ENCODE results near the gene KRTAP10-10.
A peak's percentile ranks its signal among the peaks of the same experiment; 100 is the strongest.
"Not testable (repeated sequence)": the region's sequence is repeated elsewhere in the genome, so short reads cannot be mapped to it uniquely, and the experiment has no call there.

Gene KRTAP10-10

DNA sequence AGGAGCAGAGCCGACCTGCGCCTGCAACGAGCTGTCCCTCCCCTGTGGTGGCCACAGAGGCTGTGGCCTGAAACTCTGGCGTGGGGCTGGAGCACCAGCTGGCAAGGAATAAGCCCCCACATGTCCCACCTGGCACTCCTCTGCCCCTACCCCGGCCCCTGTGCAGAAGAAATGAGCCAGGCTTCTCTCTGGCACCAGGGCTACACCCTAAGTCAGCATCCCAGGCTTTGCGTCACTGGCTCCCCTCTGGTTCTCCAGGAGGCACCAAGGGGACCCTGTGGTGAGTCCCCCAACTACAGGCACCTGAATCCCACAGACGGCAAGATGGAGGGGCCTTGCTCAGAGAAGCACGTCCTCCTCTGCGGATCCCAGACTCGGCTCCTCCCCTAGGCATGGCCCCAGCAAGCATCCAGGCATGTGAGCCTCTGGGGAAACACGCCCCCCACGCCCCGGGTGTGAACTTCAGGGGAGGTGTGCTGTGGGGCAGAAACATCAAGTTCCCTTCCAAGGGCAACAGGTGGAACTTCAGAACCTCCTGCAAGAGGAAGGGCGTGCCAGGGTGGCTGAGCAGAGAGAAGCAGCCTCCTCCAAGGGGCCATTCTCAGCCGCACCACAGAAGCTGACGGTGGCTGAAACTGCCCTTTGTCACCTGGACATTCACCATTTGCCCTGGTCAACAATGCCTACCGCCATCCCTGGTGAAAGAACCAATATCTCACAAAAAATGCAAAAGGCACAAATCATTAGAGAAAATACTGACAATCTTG lies 33.9 kb upstream of the KRTAP10-10 start:
- no peak for DNase-seq

DNA sequence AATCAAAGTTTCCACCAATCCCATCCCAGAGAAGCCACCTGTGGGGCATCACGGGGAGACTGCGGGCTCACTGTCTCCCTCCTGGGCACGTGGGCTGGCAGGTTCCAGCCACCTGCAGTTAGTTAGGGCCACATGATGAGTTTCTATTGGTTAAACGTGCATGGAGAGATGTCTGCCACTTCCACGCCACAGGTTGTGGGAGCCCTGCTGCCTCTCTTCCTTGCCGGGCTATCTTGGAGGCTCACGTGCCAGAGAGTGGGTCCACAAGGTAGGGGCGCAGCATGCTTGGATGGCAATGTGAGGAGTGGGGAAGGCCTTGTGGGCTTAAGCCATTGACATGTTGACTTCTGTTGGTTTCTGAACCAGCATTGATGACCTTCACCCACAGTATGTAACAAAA lies 33.2 kb upstream of the KRTAP10-10 start:
- DNase-seq = no peak

DNA sequence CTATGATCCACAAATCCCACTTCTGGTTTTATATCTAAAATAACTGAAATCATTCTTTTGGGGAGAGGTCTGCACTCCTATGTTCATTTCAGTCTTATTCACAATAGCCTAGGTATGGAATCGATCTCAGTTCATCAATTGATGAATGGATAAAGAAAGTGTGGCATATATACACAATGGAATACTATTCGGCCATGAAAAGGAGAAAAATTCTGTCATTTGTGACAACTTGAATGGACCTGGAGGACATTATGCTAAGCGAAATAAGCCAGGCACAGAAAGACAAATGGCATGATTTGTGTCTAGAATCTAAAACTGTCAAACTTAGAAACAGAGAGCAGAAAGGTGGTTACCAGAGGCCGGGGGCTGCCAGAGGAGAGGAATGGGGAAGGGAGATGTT lies 30.7 kb upstream of the KRTAP10-10 start:
- DNase-seq = no peak

DNA sequence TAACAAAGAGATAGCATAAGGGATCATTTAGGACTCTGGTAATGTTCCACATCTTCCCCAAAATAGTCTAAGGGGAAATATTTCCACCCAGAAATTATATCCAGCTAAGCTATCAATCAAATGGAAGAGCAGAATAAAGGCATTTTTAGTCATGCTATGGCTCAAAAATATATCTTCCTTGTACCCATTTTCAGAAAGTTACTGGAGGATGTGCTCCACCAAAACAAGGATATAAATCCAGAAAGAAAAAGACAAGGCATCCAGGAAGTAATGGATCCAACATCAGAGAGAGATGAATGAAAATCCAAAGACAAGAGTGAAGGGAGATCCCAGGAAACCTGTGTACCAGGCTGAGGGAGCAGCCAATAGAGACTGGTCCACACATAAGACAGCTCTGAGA lies 28.0 kb upstream of the KRTAP10-10 start:
- no peak for DNase-seq

DNA sequence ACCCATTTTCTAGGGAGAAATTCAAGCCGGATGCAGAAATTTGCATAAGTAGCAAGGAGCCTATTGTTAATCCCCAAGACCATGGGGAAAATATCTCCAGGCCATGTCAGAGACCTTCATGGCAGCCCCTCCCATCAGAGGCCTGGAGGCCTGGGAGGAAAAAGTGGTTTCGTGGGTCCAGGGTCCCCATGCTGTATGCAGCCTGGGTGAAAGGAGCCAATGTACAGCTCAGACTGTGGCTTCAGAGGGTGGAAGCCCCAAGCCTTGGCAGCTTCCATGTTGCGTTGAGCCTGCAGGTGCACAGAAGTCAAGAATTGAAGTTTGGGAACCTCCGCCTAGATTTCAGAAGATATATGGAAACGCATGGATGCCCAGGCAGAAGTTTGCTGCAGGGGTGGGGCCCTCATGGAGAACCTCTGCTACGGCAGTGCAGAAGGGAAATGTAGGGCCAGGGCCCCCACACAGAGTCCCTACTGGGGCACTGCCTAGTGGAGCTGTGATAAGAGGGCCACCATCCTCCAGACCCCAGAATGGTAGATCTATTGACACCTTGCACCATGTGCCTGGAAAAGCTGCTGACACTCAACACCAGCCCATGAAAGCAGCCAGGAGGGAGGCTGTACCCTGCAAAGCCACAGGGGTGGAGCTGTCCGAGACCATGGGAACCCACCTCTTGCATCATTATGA lies 26.9 kb upstream of the KRTAP10-10 start:
- DNase-seq = not testable (repeated sequence)

DNA sequence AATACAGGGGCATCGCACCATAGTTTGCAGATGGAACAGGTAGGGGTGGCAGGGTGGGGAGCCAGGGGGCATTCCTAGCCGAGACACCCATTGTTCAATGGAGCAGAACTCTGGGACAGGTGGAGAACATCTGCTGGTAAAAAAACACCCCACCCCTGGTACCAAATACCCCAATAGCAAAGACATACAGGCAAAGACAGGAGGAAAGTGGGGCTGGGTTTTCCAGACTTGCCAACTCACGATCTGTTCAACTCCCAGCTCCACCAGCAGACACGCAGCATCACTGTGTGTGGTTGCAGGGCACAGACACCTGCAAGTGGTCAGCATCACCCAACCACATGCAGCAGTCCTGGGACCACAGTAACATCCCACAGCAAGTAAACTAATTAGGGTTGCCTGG lies 25.6 kb upstream of the KRTAP10-10 start:
- DNase-seq = no peak

DNA sequence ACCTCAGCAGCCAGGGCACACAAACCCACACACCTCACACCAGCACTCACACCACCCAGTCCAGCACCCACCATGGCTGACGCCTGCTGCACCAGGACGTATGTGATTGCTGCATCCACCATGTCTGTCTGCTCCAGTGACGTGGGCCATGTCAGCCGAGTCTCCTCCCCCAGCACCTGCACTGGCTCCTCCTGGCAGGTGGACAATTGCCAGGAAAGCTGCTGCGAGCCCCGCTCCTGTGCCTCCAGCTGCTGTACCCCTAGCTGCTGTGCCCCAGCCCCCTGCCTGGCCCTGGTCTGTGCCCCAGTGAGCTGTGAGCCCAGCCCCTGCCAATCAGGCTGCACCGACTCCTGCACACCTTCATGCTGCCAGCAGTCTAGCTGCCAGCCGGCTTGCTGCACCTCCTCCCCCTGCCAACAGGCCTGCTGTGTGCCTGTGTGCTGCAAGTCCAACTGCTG lies 25.1 kb upstream of the KRTAP10-10 start, which contains the start of gene KRTAP10-8:
KRTAP10-8 (plus strand) TSS at position 51 of the 458 bp plus-strand sequence; CDS start at position 73, 22 bp downstream.
- no peak for DNase-seq

DNA sequence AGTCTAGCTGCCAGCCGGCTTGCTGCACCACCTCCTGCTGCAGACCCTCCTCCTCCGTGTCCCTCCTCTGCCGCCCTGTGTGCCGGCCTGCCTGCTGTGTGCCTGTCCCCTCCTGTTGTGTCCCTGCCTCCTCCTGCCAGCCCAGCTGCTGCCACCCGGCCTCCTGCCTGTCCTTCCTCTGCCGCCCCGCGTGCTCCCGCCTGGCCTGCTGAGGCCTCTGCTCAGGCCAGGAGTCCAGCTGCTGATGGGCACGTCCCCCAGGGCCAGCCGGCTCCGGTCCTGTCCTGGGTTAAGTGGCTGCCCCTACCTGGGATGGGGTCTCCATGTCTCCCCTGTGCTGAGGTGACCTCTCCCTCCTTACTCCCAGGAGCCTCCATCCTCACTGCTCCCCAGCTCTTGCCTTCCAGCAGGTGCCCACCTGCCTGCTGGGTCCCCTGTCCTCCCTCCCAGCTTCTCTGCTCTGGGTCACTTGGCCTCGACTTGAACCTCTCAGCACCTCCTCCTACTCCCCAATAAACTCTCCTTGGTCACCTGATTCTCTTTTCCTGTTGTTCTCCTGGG lies 24.4 kb upstream of the KRTAP10-10 start:
- no peak for DNase-seq

DNA sequence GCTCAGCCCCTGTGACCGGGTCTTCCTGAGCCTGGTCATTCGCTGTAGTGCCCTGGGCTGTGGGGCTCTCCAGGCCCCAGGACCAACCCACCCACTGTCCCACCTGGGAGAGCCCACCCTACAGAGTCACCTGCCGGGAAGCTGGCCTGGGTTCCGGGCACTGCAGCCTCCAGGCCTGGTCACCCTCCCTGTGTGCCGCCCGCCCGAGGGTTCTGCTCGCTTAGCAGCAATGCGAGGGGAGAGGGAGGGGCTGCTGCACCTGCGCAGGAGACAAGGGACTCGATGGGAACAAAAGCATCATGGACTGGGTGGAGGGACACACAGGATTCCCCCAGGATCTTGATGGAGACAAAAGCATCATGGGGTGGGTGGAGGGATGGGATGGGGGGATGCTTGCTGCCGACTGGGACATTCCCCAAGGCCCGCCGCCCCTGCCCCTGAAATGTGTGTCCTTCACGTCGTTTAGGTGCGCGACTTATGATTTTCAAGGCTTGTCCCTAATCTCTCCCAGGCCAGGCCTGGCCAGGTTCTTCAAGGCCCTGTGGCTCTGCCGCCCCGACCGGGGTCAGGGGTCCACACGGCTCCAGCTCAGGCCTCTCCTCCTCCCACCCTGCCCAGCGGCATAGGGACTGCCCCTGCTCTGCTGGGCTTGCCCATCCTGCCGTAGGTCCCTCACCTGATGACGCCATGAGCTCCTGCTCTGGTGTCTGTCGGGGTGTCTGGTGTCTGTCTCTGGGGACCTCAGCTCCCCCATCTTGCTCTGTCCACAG lies 23.6 kb upstream of the KRTAP10-10 start:
- no peak for DNase-seq

DNA sequence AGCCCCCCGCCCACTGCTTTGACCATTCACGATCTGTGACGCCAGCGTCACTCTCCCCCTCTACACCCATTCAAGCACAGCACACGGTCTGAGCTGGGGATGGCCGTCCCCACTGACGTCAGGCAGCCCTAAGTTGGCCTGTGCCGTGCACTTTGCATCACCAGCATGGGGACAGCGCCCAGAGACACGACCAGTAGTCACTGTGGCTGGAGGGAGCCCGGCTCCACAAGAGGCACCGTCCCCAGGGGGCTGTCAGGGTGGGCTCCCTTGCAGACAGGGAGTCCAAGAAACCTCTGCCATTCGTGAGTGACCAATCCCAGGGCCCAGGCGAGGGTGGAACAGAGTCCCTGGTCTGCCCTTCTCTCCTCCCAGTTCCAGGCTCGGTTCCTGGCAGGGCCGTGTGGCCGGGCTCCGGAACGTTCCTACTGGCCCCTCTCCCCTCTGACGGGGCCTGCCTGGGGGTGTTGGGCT lies 23.0 kb upstream of the KRTAP10-10 start:
- no peak for DNase-seq

DNA sequence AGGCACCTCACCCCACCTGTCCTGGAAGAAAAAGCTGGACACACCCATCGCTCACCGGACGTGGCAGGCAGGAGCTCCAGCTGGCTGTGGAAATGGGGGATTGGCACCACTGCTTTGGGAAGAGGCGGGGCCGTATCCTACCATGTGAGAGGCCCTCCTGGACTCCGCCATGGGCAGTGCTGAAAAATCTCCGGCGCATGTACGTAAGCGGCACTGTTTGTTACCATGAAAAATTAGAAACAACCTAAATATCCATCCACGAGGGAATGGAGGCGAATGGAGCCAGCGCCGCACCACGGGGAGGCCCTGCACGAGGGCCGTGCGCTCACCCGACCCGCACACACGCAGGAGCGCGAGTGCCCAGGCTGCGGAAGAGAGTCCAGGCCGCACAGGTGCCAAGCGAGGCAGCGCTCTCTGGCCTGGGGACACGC lies 22.2 kb upstream of the KRTAP10-10 start:
- no peak for DNase-seq

DNA sequence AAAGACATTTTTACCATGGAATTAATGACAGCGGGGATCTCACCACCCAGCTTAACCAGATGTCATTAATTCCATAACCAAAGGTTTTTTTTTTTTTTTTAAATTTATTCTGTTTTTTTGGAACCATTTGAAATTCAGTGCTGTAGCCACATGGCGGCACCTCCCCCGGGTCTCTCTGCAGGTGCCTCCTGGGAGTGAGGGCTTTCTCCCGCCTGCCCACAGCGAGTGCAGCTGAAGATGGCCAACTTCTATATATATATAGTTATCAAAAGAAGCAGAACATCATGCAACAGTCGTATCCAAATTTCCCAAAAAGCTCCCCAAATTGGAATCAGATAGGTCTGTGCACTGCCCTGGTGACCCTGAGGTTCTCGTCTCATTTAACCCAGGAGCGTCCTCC lies 21.7 kb upstream of the KRTAP10-10 start:
- DNase-seq = no peak

DNA sequence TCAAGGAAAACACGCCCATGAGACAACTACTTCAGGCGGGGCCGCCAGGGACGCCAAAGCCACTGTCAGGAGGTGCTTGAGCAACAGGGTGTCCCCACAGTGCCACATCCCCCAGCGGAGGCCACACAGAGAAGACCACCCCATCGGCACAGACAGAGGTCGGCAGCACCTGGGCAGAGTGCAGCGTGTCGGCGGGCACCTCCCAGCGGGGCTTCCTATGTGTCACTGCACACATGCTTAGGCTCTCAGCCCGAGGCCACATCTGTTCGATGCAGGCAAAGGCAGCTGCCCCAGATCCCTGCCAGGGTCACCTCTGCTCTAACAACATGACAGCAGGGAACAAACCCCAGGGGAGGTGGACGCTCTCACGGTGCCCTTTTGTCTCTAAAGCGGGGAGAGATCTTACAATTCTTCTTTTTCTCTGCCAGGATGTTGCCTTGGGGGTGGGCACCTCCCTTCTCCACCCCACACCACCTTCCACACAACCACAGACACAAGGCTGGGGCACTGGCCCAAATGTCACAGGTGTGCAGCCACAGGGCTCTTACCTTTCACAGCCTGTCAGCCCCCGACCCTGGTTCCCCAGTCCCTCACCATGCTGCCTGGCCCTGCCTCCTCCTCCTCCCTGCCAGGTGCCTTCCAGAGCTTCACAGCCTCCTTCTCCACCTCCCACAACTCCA lies 21.1 kb upstream of the KRTAP10-10 start:
- no peak for DNase-seq

DNA sequence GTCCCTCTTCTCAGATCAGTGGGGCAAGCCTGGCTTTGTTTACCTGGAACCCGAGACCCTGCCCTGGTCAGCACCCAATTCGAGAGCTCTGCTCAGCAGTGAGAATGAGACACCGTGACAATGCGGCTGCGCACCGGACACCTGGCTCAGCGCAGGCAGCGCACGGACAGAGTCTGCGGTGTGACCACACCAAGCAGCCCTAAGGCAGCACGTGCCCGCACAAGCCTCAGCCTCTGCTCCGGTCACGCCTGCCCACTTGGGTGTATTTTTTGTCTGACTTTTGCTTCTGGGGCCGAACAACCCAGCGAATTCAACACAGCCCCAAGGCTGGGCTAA lies 20.6 kb upstream of the KRTAP10-10 start:
- DNase-seq = no peak

DNA sequence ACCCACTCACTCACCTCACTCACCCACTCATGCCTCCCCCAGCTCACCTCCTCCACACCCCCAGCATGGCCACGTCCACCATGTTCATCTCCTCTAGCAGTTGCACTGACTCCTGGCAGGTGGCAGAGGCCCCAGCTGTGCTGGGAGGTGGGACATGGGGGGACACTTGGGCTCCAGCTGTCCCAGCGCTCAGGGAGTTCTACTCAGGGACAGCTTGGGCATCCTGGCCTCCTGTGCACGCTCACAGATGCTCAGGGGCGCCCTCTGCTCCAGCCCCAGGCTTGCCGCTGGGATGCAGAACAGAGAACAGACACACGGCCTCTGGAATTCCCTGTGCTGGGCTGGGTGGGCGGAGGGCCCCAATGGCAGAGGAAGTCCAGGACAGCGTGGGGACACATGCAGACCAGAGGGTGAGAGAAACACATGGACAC lies 20.1 kb upstream of the KRTAP10-10 start:
- DNase-seq = no peak

DNA sequence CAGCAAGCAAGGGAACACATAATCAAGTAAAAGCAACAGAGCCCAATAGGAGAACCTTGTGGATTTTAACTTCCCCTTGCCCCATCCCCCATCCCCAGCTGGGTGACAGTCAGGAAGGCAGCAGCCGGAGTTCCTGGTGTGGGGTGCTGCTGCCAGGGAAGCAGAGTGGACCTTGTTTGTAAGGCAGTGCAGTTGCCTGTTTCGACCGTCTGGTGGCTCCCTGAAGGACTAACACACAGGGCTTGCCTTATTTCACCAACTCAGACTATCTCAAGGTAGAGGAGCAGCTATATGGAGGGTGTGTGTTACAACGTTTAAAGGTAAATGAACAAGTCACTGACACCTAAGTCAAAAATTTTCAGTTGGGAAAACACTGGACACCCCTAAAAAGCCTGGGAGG lies 18.7 kb upstream of the KRTAP10-10 start:
- DNase-seq = peak in 1 of 2 donors; percentile 7

DNA sequence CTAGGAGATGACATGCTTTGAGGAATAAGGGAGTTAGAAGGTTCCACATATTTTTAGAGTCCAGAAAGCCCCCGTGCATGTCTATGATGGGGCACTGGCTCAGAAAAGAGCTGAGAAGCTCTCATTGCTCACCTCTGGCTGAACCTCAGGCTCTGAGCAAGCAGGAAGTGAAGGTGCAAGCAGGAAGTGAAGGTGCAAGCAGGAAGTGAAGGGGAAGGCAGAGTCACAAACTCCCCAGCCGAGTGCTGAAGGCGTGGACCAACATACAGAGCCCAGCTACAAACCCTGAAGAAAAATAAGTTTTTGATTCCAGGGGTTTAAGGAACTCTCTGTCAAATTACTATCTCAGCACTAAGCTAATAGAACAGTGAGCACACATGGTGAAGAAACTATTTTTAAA lies 18.2 kb upstream of the KRTAP10-10 start:
- peak; percentile 19 to 31 for DNase-seq

DNA sequence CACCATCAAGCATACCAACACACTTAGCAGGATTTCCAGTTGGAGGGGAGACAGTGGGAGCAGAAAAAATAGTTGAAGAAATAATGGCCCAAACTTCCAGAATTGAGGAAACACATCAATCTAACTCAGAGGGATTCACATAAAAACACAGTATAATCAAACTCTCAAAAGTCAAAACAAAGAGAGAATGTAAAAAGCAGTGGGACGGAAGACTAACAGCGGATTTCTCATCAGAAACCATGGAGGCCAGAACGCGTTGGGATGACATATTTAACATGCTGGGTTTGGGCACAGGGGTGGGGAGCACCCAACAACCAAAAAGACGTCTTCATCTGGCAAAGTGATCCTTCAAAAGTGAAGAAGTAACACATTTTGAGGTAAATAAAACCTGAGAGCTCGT lies 17.3 kb upstream of the KRTAP10-10 start:
- DNase-seq = no peak

DNA sequence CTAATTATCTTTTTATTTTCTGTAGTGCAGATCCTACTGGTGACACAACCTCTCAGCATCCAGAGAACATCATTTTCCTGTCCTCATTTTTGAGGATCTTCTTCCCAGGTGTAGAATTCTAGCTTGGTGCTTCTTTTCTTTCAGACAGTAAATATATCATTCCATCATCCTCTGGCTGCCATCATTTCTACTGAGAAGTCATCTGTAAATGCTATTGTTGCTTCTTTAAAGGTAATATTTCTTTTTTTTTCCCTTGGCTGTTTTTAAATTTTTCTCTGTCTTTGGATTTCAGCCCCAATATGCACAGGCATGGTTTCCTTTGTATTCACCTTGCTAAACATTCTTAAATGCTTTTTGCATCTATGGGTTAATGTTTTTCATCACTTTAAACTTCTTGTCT lies 13.6 kb upstream of the KRTAP10-10 start:
- DNase-seq = no peak

DNA sequence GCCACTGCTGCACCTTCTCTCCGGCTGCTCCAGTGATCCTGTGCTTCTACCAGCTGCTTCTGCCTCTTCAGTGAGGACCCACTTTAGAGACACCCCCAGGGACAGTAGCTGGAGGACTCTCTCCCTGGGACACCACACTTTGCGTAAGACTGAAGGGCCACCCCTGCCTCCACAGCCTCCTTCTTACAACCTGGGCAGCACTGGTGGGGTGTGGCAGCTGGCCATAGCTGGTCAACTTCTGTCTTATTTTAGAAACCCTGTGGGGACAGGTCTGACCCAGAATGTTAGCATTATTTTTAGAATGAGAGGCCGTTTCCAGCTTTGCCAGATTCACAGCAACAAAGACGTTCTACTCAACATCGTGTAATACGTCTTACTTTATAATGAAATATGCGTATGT lies 11.4 kb upstream of the KRTAP10-10 start:
- no peak for DNase-seq

DNA sequence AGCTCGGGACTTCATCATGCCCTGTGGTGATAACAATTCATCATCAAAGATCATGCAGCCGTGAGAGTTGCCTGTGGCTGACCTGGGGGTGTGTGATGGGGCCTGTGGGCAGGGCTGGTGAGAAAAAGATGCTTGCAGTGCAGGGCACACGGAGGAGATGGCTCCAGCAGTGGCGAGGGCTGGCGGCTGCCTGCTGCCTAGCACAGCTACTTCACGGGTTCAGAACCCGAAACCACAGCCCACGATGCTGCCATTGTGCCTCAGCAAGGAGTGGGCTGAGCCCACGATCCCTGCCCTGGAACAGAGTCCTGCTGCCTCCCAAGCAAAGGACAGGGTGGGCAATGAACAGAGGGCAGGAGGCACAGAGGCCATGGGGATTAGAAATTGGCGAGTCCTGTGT lies 10.9 kb upstream of the KRTAP10-10 start:
- no peak for DNase-seq

DNA sequence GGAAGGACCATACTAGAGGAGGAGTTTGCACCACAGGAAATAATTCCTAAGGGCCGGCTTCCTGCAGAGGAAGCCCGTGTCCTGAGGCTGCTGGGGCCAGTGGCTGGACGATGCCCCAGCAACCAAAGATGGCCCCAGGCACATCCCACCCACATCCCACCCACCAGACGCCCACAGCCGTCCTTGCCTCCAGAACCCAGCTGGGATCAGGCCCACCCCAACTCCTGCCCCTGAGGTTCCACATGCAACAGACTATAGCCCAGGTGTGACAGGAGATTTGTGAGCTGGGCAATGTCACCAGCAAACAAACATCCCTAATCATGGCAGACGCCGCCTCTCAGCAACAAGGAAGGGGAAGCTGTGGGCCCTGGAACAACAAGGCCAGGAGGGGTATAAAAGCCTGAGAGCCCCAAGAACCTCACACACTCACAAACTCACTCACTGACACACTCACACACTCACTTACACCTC lies 10.4 kb upstream of the KRTAP10-10 start, which contains the start of gene KRTAP10-9:
KRTAP10-9 (plus strand) TSS at position 421 of the 471 bp plus-strand sequence. CDS start 79 bp downstream, outside the sequence.
- no peak for DNase-seq

All from stimulated activated CD4-positive, alpha-beta T cell treated with anti-CD3 and anti-CD28 coated beads, Interleukin-2, amount 100 ng/mL, for 48 hours (primary cell).